Frontal cortex (tissue), 4 donors: Measurements from ENCODE around the gene TNP2. TPM values are rescaled to one million over a fixed set of nuclear protein-coding genes. Genes with fewer than 3 reads are reported as not detected.

Experiments used
- DNase-seq, 2 donors: peaks; one replicate each; pipeline ENCODE4 v3.0.0; 2012; ENCODE audit warnings: low spot score in 2 of 2
- FAIRE-seq: peaks from 2 replicates; lab custom pipeline; 2012; peaks lifted over from hg19 to GRCh38; lab: Jason Lieb, UNC
- total RNA-seq: library from RNA; depleted of rRNA; stranded (reverse); fragments of >200 nt; gene quantifications from one replicate; pipeline ENCODE4 v1.2.3, GENCODE V29; 2014
- donor health status: control.
- donor health status: control.
- donor health status: control.

TNP2 gene
- total RNA-seq, 1 donor from 2014 or later, result not detected

DNA sequence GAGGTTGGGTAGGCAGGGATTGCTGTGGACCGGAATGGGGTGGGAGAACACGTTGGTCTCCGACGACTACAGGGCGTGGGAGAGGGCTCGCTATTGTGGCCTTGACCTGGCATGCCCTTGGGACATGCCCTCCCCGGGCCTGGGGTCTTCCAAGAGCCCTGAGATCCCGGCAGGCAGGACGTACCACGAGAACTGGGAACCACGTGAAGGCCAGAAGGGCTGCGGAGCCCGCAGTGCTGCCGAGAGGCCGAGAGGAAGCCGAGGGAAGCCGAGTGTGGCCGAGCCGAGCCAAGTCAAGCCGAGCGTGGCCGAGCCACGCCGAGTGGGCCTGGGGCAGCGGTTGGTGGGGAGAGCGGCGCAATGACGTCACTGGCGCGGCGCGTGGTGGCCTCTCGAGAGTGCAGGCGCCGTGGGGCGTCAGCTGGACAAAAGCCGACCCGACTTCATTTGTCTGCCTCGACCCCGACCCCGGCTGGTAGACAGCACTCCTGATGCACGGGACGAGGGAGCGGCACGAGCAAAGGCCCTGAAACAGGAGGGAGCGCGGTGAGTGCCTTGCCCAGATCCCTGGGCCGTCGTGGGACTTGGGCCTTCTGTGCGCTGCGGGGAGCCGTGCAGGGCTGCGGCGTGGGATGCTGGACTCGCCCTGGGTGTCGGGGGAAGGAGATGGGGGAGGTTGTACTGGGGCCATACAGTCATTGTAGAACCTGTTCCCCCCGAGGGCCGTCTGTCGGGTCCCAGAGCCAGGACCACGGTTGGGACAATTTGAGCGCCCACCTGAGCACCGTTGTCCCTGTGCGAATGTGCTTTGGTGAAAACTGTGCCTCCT is 19.7 kb downstream of the TNP2 start:
- DNase-seq, result no peak
- FAIRE-seq, result no peak

DNA sequence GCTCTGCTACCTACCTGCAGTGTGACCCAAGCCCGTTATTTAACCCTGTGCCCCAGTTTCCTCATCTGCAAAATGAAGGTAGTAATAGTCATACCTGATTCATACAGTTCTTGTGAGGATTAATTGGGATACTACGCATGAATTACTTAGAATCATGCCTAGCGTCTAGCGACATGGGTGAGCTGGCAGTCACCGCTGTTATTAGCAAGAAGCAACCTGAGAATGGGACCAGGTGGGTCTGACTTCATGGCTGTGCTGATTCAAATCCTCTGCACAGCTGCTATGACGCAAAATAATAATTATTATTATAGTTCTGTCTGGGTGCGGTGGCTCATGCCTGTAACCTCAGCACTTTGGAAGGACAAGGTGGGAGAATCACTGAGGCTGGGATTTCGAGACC is 21.0 kb downstream of the TNP2 start:
- no peak for FAIRE-seq
- DNase-seq, result no peak

DNA sequence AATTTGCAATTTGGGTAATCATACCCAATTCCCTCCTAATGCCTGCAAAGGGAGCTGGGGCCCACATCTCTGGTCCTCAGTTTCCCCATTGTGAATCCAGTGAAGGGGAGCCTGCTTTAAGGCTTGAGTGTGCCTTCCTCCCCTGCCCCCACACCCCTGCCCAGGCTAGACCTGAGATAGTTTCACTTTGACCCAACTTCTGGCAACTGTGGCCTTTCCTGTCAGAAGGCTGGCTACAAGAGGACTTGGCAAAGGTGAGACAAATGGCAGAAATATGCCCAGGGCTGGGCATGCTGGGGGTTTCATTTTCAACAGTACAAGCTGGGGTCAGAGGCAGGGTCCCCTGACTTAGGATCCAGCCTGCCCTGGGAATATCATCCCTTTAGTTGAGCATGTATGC is 23.1 kb downstream of the TNP2 start:
- FAIRE-seq, result no peak
- no peak for DNase-seq

DNA sequence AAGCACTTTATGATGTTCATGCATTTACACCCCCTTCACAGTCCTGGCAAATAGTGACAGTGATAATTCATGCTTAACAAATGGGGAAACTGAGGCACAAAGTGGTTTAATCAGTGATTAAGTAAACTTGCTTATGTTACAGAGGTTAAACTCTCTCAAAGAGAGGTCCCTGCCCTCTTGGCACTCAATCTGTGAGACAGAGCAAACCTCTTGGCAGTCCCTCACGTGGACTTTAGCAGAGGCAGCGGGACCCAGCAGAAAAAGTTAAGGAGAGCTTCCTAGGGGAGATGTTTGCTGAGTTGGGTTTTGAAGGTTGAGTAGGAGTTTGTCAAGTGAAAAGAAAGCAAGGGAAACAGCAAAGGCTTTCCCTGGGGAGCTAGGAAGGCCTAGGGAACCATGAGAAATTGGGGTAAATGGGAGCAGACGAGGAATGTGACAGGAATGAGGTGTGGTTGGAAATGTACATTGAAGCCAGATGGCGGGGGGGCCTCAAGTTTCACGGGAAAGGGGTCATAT is 23.8 kb downstream of the TNP2 start:
- DNase-seq (no peak), FAIRE-seq (no peak)

DNA sequence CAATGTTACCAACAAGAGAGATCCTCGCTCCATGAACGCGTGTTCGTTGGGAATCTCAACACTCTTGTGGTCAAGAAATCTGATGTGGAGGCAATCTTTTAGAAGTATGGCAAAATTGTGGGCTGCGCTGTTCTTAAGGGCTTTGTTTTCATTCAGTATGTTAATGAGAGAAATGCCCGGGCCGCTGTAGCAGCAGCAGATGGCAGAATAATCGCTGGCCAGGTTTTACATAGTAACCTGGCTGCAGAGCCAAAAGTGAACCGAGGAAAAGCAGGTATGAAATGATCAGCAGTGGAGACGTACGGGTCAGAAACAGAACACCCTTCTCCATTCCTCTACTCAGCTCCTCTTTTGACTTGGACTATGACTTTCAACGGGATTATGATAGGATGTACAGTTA is 26.5 kb downstream of the TNP2 start:
- no peak for DNase-seq
- FAIRE-seq, result no peak

DNA sequence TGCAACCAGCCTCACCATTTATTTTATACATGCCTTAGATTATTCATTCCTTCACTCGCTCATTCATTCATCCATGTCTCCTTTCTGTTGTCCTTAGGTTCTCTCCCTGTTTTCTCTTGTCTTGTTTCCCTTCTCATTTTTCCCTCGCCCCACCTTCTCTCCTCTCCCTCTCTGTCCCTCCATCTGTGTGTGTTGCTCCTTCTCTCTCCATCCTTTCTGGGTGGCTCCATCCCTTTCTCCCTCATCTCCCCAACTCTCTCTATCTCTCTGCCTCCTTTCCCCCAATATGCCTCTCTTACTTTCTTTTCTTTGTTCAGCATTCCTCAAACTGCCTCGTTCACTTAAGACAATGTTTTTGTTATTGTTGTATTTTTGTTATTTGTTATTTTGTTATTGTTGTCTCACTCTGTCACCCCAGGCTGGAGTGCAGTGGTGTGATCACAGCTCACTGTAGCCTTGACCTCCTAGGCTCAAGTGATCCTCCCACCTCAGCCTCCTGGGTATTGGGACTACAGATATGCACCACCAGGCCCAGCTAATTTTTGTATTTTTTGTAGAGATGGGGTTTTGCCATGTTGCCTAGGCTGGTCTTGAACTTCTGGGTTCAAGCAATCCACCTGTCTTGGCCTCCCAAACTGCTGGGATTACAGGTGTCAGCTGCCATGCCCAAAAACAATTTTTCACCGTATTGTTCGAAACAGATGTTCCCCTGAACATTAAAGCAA is 27.5 kb downstream of the TNP2 start:
- FAIRE-seq, result no peak
- DNase-seq, result no peak

DNA sequence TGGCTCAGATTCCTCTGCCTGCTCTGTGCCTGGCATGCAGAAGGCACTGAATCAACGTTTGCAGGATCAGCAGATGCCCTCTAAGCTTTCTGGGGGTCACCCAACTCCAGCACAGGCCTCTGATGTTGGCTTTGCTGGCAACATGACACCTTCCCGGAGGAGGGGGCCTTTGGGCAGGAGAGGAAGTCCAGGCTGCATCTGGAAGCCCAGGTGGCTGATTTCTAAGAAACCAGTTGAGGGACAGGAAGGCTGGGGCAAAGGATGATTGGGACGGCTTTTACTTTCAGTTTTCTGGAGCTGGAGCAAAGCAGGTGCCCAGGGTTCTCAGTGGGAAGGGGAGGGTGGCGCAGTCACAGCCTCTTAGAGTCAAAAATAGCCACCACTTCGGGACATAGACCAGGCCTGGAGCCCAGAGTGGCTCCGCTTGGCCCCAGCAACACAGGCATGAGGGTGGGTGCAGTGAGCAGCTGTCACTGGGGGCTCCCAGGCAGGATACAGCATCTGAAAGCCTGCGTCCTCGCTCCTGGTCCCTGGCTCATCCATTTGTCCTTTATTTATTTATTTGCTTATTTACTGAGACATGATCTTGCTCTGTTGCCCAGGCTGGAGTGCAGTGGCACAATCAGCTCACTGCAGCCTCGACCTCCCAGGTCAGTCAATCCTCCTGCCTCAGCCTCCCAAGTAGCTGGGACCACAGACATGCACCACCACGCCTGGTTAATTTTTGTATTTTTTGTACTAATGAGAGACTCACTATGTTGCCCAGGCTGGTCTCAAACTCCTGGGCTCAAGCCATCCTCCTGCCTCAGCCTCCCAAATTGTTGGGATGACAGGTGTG is 28.3 kb downstream of the TNP2 start:
- FAIRE-seq, result no peak
- DNase-seq, result no peak

DNA sequence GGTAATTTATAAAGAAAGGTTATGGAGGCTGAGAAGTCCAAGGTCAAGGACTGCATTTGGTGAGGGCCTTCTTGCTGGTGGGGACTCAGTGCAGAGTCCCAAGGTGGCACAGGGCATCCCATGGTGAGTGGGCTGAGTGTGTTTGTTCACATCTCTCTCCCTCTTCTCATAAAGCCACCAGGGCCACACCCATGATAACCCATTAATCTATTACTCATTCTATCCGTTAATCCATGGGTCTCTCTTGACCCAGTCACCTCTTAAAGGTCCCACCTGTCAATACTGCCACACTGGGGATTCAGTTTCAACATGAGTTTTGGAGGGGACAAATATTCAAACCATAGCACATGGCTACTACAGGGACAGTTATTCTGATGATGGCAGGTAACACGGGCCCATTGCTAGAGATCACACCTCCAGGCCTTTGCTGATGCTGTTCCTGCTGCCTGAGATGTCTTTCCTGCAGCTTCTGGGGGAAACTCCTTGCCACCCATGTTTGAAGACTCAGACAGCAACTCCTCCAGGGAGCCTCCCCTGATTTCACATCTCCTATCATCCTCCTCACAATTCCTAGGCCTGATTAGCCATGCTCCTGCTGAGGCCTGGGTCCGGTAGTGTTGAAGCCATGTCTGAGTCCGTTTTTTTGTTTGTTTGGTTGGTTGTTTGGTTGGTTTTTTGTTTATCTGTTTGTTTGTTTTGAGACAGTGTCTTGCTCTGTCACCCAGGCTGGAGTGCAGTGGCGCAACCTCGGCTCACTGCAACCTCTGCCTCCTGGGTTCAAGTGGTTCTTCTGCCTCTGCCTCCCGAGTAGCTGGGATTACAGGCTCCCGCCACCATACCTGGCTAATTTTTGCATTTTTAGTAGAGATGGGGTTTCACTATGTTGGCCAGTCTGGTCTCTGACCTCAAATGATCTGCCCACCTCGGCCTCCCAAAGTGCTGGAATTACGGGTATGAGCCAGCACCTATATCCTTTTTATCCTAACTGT is 29.2 kb downstream of the TNP2 start:
- DNase-seq (no peak), FAIRE-seq (no peak)

DNA sequence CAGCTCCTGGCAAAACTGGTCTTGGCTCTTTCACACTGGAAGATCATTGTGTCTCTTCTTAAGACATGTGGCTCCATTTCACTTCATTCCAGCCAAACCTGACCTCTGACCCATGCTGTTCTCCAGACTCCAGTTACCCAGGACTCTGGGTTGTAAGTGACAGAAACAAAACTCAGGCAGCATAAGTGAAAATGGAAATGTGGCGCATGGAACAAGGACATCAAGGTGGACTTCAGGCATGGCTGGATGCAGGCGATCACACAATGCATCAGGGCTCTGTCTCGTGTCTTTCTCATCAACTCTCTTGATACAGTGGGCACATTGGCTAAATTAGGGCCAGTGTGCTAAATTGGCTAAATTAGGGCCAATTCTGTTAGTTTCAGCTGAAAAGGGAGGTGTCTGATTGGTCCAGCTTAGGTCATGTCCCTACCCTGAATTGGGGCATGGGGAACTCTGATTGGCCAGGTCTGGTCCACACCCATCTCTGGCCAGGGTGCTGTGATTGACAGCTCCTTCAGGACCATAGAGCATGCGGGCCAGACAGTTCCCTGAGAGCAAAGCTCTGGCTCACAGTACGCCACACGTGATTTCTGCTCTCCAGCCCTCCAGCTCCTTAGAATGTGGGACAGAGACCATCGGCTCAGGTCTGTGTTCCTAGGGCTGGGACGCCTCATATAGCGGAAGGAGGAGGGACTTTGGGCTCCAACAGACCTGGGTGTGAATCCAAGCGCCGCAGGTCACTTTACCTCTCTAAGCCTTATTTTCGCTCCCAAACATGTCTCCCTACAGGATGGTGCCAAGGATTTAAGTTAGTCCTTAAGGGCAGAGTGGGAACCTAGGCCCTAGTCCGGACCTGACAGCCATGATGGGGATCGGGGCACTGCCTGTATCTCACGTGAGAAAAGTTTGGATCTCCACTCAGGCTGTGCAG is 30.6 kb downstream of the TNP2 start:
- FAIRE-seq (no peak), DNase-seq (no peak)

DNA sequence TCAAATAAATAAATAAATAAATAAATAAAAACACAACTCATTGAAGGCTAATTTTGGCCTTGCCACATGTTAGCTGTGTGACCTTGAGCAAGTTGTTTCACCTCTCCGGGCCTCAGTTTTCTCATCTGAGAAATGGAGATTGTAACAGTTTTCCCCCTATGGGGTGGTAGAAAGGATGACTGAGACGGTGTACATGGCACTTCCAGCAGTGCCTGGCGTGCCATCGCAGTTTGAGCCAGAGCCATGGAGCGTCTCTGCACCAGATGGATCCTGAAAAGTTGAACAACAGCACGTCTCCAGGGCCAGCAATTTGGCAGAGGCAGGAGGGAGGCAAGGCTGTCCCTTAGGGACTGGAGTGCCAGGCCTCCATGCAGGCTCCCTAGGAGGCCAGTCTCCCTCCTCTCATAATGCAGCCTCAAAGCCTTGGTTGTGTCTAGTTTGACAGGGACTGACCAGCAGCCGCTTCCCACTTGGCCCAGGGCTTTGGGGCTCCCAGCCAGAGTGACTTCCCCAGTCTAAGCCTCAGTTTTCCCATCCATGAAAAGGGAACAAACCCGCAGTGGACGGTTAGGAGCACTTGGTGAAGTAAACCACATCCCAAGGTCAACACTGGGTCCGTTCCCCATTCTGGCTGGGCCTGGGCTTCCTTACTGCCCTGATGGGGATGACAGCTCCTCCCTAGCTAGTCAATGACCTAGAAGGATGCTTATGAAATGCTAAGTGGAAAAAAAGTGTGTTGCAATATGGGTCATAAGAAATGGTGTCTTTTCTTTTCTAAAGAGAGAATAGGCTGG is 32.5 kb downstream of the TNP2 start:
- DNase-seq, result no peak
- FAIRE-seq, result no peak

DNA sequence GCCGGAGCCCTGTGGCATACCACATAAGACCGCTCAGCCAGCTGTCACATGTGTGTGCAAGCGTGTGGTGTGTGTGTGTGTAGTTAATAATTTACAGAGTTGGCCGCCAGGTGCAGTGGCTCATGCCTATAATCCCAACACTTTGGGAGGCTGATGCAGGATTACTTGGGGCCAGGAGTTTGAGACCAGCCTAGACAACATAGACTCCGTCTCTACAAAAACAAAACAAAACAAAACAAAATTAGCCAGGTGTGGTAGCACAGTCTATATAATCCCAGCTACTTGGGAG is 33.5 kb downstream of the TNP2 start:
- DNase-seq (no peak), FAIRE-seq (no peak)

DNA sequence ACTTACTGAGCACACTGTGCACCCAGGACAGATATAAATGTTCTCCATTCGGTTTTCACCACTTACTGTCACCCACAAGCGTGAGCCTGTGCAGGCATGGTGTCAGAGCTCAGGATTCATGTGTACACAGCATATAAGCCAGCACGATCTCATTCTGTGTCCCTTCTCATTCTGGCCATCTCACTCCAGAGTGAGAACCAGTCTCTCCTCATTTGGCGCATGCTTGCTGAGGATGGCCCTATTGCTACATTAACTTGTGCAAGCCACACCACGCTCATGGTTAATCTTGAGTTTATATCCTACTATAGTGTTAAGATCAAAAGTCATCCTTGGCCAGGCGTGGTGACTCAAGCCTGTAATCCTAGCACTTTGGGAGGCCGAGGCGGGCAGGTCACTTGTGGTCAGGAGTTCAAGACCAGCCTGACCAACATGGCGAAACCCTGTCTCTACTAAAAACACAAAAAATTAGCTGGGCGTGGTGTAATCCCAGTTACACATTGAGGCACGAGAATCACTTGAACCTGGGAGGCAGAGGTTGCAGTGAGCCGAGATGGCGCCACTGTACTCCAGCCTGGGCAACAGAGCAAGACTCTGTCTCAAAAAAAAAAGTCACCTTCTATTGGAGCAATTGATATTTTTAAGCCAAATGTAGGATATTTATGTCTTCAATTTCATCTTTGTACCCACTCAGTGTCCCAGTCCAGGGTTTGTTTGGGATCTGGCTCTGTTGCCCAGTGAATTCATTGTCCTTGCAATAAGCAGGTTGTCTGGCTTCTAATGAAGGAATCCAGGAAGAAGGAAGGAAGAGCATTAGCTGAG is 34.0 kb downstream of the TNP2 start:
- FAIRE-seq, result no peak
- DNase-seq, result no peak

DNA sequence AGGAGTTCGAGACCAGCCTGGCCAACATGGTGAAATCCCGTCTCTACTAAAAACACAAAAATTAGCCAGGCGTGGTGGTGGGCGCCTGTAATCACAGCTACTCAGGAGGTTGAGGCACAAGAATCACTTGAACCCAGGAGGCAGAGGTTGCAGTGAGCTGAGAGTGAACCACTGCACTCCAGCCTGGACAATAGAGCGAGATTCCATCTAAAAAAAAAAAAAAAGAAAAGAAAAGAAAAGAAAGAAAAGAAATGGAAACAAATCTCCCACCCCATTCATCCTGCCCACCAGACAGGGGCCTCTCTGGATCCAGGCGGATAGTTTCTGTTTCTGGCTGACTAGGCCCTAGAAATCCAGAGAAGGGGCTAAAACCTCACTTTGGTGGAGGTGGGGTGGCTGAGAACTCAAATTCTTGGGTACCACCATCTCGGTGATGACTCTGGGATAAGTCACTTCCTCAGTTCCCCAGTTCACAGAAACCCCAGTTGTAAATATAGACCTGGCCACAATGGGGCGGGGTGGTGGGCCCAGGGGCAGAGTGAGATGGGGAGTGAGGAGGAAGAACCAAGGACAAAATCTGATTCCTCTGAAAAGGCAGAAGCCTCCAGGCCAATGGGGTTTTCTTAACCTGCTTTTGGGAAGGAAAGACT is 35.3 kb downstream of the TNP2 start:
- DNase-seq (no peak), FAIRE-seq (no peak)

DNA sequence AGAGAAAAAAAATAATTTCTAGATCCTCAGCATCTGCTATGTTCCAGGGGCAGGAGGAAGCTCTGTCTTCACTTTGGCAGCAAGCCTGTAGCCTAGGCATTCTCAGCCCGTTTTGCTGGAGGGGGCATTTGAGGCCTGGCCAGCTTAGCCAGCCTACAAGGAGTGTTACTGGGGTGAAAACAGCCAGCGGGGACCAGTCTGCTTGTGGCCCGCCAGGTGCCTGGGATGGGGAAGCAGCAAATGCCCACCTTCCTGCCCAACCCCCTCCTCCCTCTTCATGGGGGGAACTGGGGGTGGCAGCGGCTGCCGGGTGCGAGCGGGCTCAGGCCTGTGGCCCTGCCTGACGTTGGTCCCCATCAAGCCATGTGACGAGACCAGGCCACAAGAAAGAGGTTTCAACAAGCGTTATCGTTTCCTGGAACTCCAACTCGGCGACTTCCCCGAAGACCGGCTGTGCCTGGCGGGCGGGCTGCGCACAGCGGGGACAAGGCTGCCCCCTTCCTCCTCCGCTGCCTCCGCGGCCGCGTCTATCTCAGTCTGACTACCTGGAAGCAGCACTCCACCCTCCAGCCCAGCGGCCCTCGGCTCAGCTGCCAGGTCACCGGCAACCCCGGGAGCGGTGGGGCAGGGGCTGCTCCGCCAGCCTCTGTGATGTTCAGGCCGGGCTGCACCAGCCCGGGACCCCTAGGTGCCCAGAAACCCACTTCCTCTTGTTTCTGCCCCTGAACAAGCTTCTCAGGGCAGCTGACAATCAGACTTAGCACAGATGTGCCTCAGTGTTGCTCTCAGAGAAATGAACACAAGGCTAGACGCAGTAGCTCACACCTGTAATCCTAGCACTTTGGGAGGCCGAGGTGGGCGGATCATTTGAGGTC is 36.0 kb downstream of the TNP2 start:
- FAIRE-seq (no peak), DNase-seq (no peak)

DNA sequence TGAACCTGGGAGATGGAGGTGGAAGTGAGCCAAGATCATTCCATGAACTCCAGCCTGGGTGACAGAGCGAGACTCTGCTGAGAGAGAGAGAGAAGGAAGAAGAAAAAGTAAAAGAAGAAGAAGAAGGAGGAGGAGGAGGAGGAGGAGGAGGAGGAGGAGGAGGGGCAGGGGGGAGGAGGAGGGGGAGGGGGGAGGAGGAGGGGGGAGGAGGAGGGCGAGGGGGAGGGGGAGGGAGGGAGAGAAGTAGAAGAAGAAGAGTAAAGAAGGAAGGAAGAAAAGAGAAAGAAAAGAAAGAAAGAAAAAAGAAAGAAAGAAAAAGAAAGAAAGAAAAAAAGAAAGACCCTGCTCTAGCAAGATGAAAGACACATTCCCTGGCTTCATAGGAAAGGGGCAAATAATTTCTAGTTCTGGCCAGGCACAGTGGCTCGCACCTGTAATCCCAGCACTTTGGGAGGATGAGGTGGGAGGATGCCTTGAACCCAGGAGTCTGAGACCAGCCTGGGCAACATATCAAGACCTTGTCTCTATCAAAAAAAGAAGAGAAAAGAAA is 36.7 kb downstream of the TNP2 start:
- no peak for FAIRE-seq

More for the DNA sequence above, 36.7 kb downstream of the TNP2 start:
- DNase-seq, result no peak
